Umbilical cord (tissue), 2 donors: ENCODE measurements around the gene STK32C. TPM values are rescaled to one million over a fixed set of nuclear protein-coding genes. Genes with fewer than 3 reads are reported as not detected.
A peak's percentile ranks its signal among the peaks of the same experiment; 100 is the strongest.
"Not testable (repeated sequence)": the region's sequence is repeated elsewhere in the genome, so short reads cannot be mapped to it uniquely, and the experiment has no call there.

Experiments used
- DNase-seq: peaks from one replicate; pipeline ENCODE4 v3.0.0-alpha.2; 2015; ENCODE audit warnings: low spot score
- total RNA-seq: library from RNA; depleted of rRNA; stranded (reverse); fragments of >200 nt; gene quantifications from one replicate; pipeline ENCODE4 v1.2.3, GENCODE V29; 2014; ENCODE audit warnings: low replicate concordance; ENCODE audit not compliant: insufficient read depth

The STK32C gene
- total RNA-seq, 1 donor from 2014 or later, result not detected

DNA sequence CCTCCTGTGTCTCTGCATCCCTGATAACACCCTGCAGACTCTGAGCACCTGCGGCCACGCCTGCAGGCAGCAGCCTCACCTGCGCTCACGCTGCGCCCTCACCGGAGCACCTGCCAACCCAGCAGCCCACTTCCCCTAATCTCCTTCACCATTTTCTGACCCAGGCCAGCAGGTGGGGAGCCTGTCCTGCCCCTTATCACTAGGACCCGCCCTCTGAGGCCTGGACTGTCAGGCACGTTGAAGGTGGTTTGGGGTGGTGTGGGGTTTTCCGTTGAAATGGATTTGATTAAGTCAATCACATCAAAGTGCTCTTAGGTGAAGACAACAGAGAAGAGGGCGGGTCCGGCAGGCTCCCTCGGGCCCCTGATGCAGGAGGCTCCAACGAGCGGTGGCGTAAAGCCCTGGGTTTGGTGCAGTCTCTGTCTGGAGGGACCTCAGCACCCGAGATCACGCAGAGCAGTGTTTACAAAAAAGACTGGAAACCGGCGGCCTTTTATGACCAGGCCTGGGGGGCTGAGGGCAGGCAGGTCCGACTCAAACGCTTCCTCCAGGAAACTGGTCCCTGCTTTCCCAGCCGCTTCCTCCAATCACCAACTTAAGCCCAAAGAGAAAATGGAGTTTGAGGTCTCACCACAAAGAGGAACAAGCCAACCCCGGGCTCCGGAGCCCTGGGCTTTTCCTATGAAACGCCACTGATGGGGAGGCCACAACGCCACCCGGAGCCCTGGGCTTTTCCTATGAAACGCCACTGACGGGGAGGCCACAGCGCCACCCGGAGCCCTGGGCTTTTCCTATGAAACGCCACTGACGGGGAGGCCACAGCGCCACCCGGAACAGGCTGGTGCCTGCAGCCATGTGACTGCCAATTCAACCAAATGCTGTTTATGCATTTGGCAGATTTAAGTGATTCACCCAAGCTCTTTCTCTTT is 75.5 kb downstream of the STK32C start:
- peak; percentile 26 for DNase-seq

DNA sequence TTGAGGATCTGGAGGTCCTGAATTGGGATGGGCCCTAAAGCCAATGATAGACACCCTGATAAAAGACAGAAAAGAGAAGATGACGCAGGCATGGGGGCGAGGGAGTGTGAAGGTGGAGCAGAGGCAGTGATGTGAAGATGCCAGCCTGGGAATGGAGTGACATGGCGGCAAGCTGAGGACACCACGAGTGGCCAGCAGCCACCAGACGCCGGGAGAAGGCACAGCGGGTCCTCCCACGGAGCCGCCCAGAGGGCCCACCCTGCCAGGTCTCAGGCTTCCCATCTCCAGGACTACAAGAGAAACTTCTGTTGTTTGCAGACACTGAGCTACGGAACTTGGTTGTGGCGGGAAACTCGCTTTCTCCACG is 76.1 kb downstream of the STK32C start:
- DNase-seq, result no peak

DNA sequence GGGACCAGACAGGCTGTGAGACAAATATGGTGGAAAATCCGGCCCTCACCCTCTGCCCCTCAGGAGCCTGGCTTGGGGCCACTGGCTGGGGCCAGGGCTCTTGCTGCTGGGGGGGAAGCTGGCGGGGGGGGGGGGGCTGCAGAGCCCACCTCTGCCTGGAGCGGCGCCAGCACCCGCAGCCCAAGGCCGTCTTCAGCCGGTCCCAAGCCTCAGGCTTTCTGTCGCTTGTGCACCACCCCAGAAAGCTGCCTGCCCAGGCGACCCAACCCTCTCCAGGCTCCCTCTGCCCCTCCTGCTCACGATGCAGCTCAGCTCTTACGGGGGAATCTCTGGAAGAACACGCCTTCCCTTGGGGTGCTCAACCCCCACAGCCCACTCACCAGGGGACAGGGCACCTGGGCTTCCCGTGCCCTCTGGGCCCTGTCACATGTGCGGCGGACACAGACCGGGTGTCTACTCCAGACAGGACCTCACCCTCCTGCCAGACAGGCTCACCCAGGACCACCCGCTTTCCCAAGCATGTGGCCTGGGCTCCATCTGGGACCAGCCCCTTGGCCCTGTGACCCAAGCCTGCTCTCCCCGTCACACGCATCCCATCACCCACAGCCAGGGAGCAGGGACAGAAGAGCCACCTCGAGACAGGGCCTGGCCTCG is 77.1 kb downstream of the STK32C start:
- no peak for DNase-seq

DNA sequence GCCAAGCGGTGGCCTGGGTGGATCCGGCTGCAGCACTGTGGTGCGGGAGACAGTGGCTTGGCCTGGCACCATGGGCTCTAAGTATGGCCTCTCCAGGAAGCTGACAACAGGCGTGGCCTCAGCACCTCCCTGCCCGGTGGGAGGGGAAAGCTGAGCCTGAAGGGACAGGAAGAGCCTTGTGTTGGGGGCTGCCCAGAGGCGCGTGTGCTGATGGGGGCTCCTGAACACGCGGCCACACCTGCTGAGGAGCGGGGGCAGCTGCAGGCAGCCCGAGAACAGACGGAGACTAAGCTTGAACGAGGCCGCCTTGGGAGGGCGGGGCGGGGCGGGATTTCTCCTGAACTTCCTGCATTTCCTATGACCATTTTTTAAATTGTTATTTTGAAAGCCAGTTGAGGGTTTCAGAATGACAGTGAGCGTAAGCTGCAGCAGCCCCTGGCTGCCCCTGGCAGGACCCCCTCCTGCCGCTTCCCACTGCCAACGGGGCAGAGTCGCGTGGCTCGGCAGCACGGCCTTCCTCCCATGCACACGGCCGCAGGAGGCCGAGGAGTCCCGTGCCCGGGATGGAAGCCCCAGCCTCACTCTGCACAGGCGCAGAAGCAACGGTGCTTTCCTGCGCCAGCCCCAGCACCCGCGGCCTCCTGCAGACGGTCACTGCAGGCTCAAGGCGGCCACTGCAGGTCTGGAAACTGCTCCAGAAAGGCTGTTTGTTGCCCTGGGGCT is 77.8 kb downstream of the STK32C start:
- DNase-seq, result no peak

DNA sequence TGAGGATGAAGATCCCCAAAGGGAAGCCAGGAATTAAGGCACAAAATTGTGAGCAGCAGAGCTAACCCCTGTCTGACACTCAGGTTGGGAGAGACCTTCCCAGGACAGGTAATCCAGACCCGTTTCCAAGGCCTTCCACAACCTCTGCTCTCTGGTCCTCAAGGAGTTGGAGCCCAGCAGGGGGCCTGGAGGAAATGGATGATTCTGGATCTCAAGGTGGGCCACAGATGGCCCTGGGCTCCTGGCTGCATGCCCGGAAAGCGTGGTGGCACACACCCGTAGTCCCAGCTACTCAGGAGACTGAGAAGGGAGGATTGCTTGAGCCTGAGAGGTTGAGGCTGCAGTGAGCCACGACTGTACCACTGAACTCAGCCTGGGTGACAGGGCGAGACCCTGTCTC is 78.7 kb downstream of the STK32C start:
- DNase-seq, result no peak

DNA sequence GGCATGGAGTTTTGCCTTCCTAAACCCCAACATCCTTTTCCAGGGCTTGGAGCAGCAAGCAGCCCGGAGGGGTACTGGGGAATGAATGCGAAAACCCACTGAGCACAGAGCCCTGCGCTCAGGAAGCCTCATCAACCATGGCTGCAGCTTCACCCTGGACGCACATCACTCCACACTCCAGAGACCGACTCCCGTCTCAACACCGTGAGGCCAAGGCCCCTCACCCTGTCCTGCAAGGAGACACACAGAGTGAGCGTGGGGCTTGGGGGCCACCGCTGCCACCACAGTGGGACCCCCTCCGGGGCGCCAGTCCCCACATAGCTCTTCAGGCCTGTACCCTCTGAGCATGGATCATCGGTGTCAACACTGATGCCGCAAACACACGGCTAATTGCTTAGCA is 79.1 kb downstream of the STK32C start:
- no peak for DNase-seq

DNA sequence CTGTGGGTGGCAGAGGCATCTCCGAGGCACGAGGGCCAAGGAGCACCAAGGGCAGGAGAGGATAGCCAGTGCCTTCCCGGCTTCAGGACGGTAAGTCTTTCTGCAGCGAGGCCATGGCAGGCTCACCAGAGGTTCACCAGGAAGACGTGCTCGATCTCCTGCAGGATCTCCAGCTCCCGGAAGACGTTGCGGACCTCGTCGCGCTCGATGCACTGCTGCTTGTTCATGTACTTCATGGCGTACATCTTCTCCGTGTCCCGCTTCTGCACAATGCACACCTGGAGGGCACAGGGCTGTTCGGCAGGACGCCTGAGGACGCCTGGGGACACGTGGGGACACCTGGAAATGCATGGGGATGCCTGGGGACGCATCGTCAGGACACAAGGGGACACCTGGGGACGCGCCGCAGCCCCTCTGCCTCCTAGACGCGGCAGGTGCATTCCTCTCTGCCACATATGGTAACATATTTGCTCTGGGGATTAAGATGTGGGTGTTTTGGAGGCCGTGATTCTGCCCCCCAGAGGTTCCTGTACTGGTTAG is 79.8 kb downstream of the STK32C start:
- no peak for DNase-seq

DNA sequence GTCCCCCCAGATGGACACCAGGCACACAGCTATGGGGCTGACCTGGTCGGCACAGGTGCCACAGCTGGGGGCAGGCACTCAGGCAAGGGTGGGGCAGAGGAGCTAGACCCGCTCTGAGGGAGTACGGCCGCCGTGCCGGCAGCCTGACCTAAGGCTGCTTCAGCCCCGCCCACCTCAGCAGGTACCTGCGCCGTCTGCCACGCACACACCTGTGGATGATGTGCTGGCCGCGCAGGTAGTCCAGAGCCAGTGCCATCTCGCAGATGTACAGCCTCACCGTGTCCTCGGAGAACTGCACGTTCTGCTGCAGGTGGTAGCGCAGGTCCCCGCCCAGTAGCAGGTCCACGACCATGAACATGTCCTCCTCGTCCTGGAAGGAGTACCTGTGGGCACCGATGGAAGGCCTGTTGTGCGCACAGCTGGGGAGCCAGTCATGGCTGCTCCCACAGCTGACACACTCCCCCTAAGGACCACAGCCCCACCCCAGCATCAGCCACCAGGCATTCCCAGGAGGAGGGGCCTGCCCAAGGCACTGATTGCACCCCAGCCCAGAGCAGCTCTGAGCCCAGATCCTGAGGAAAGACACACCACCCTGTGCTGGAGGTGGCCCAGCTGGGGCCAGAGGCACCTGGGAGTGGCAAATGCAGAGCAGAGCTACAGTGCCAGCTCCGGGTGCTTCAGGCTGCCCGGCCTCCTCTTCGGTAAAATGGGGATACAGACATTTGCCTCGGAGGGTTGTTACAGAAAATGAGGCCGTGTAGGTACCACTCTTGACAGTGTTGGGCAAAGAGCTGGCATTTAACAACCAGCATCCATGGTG is 81.0 kb downstream of the STK32C start:
- no peak for DNase-seq

DNA sequence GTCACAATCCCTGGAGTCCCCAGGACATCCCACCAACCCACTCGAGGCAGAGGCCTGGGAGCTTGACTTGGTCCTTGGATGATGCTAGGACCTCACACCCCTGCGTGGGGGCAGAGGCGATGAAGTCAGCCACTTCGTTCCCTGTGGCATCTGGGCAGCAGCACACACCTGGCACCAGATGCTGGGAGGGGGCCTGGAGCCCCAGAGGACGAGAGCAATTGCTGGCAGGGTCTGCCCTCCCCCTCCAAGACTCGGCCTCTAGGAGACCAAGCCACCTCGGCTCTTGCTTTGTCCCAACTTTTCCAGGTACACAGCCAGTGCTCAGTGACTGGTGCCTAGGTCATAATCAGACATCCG is 81.9 kb downstream of the STK32C start:
- DNase-seq, result no peak

DNA sequence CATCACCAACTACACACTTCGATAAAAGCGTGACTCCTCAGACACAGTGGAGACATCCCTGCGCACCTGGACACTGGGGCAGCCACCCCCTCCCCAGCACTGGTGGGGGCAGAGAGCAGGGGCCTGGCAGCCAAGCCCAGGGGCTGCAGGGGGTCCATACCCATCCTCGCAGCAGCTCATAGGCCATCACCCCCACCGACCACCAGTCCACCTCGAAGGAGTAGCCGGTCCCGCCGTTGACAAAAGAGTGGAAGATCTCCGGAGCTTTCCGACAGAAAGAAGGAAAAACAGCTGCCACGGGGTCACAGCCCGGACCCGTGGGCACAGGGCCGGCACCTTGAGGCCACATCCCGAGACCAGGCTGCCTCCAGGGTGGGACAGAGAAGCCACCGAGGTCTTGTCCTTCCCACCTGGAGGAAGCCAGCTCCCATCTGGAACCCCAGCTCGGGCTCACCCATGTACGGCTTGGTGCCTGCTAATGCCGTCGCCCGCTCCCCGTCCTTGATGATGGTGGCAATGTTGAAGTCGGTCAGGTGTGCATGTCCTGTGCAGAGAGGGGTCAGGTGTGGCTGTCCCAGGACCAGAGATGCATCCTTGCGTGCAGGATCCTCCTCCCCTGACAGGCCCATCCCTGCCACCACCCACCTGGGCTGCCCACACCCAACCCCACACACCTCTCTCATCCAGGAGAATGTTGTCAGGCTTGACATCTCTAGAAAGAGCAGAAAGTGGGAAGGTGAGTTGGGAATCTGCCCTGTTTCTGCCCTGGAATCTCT is 82.5 kb downstream of the STK32C start:
- DNase-seq, result no peak

DNA sequence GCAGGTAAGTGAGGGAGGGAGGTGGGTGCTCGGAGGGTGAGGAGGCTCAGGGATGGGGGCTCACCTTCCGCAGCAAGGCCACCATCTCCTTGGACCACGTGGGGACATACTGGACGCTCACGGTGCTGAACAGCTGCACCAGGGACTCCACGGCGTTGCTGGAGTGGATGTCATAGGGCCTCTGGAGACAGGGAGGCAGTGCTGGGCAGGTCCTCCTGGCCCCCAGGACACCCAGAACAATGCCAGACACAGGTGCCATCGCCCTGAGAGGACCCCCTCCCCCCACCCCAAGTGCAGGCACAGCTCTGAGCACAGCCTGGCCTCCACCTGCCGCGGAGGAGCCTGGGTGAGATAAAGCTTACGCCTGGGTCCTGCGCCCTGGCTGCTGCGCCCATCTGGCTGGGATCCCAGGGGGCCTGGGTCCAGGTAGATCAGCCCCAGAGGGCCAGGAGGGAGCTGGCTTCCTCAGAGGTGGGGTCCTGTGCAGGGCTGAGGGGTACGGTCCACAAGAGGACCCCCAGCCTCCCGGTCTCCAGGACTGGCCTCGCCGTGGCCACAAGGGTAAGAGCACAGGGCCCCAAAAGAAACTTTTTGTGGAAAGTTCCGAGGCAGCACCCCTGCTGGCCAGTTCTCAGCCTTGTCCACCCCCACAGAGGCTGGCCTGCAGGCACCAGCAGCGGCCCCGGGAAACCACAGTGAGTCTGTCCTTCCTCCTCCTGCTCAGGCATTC is 83.2 kb downstream of the STK32C start:
- DNase-seq, result no peak

DNA sequence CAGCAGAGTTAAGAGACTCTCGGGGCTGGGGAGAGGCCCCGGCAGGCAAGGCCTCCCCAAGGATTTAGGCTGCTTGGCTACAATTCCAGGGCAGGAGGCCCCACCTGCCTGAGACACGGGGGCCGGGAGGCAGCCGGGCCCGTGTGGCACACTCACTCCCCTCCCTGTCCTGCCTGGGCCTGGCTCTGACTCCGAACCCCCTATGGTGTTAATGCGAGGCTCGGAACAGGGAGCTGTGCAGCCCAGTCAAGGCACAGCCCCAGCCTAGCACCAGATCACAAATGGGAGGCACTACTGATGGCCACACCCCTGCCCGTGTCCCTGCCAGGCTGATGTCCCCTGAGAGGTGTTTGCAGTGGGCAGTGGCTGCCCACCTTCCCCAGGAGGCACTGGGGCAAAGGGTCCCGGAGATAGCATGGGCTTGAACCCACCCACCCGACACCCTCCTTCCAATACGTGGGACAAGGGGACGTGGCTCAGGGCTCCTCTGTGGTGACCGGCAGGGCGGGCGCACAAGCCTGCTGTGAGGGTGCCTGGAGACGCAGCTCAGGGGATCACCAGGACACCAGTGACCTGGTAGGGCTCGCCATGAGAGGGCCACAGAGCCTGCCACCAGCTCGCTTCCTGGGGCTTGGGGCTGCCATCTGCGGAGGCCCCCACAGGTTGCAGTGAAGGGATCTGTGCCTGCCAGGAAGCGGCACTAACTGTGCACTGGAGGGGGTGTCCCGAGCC is 84.0 kb downstream of the STK32C start:
- no peak for DNase-seq

DNA sequence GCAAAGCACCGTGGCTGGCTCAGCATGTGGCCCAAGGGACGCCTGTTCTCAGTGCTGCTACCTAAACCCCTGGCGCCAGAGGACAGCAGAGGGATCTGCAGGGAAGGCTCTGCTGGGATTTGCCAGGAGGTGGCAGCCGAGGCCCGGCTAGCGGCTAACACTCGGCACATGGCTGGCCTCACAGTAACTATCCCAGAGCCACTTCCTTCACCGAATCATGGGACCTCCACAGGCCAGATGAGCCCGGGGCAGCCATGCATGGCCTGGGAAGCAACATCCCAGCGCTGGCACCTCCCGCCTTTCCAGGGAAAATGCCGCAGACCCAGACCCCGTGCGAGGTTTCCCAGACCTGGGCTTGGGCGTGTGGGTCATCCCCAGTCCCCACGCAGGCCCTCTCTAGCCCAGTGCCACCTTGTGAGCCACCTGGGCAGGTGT is 84.6 kb downstream of the STK32C start:
- peak; percentile 69 for DNase-seq

DNA sequence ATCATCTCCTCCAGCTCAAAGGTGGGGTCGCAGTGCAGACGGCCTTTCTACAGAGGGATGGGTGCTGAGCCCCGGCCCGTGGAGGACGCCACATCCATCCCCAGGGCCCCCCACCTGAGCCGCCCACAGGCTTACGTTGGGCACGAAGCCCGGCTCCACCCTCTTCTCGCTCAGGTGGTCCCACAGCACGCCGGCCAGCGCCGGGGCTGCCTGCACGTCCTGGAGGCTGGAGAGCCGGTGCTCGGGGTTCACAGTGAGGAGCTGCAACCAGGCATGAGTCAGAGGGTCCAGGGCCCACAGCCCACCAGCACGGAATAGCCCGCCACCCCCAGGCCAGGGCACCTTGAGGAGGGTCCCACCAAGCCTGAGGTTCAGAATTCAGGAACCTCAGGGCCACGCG is 85.0 kb downstream of the STK32C start:
- no peak for DNase-seq

DNA sequence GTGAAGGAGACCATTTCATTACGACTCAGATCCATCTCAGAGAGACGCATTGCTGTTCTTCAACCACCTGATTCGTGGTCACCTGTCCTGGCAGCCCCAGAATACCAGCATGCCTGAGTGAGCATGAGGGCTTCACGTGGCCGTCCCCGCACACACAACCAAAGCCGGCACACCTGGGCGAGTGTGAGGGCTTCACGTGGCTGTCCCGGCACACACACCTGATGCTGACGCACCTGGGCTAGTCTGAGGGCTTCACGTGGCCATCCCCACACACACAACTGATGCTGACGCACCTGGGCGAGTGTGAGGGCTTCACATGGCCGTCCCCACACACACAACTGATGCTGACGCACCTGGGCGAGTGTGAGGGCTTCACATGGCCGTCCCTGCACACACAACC is 86.8 kb downstream of the STK32C start:
- not testable (repeated sequence) for DNase-seq

DNA sequence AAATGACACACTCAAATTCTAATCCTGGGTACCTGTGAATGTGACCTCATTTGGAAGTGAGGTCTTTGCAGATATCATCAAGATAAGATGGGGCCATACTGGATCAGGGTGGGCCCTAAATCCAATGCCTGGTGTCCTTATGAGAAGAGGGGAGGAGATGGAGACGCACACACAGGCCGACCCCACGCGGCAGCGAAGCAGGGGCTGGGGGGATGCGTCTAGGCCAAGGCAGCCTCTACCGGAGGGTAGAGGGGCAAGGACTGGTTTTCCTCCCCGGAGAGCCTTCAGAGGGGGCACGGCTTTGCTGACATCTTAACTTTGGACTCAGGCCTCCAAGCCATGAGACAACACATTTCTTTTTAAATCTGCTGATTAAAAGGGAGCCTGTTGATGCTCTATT is 87.7 kb downstream of the STK32C start:
- no peak for DNase-seq

DNA sequence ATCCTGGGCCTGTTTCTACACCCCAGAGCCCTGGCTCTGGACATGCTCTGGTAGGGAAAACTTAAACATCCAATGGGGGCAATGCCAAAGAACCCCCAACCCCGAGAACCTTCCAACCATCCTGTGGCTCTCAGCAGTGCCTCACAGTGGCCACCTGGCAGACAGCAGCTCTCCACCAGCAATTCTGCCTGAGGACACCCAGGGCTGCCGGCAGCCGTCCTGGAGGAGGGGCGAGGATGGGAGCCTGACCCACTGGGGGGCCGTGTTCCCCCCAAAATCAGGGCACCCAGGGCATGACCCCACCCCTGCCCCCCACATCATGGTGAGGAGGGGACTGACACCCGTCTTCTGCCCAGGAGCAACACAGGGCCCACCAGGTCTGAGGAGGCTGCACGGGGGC is 88.3 kb downstream of the STK32C start:
- DNase-seq, result no peak

DNA sequence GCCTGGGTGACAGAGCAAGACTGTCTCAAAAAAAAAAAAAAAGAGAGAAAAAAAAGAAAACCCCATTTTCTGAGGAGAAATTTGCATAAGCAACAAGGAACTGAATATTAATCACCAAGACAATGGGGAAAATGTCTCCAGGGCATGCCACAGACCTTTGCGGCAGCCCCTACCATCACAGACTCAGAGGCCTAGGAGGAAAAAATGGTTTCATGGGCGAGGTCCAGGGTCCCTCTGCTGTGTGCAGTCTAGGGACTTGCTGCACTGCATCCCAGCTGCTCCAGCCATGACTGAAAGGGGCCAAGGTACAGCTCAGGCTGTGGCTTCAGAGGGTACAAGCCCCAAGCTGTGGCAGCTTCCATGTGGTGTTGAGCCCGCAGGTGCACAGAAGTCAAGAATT is 91.3 kb downstream of the STK32C start:
- DNase-seq, result not testable (repeated sequence)

DNA sequence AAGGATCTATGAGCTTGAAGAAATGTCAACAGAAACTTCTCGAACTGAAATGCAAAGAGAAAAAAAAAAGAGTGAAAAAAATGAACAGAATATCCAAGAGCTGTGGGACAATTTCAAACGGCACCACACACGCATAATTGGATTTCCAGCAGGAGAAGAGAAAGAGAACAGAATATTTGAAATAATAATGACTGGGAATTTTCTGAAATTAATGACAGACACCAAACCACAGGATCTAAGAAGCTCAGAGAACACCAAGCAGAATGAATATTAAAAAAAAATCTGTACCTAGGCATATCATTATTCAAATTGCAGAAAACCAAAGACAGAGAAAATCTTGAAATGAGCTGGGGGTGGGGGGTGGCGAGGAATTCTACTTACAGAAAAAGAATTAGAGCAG is 93.8 kb downstream of the STK32C start:
- DNase-seq, result no peak
